GM08714 (cell line): ENCODE measurements around the gene UBA5.

Source experiments
- H3K4me3 ChIP-seq: fragments of 200-500 bp; sonication (Bioruptor generic); 2 replicates; pipeline ENCODE4 v1.5.1; 2014; ENCODE audit warnings: mild to moderate bottlenecking, low read length, inconsistent platforms
- ZNF274 ChIP-seq: IDR thresholded peaks from 2 replicates; pipeline ENCODE4 v1.6.1; 2012; ENCODE audit warnings: mild to moderate bottlenecking, low read depth, low read length

Gene UBA5

DNA sequence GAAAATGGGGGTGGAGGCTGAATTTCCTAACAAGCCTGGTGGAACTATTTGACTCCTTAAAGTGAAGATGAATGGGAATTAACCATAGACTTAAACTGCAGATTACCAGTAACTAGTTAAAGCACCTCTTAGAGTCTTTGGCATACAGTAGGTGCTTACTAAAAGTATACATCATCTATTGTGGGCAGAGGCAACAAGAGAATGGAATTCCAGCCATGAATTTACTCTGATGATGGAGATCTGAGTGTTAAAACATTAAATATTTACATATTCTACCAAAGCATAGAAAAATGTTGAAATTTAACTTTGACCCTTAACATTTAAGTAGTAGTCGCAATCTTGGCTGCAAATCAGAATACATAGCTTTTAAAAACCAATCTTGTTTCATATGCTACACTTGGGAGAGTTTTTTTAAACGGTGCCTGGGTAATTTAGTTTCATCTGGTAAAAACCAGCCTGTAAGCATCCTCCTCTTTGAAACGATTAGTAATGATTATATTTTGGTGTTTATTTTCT is 5.2 kb downstream of the UBA5 start:
- no peak overlapping the region for H3K4me3 ChIP-seq
- TF ChIP-seq ZNF274: no peak

DNA sequence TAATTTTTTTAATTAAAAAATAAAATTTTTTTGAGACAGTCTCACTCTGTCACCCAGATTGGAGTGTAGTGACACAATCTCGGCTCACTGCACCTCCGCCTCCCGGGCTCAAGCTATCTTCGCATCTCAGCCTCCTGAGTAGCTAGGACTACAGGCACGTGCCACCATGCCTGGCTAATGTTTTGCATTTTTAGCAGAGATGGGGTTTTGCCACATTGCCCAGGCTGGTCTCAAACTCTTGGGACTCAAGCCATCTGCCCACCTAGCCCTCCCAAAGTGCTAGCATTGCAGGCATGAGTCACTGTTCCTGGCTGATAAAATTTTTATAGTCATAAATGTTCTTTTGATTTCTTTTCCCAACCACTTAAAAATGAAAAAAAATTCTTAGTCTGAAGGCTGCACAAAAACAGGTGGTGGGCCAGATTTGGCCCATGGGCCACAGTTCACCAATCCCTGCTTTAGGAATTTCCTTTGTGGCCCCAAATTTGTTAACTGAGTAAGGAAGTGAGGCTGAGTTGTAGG is 9.2 kb downstream of the UBA5 start:
- no peak overlapping the region for H3K4me3 ChIP-seq
- no peak for TF ChIP-seq ZNF274

DNA sequence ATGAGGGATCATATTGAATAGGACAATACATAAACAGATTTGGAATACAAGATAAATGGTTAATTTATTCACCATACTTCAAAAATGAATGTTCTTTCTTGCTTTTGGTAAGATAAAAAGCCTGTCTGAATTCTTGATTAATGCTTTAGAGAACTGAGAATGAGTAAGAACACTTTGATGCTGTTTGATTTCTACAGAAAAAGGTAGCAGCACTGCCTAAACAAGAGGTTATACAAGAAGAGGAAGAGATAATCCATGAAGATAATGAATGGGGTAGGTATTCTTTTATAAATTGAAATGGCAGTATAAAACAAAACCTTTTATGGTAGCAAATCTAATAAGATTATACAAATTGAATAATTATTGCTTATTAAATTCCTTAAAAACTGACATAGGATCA is 15.3 kb downstream of the UBA5 start:
- no peak overlapping the region for H3K4me3 ChIP-seq
- TF ChIP-seq ZNF274: no peak

DNA sequence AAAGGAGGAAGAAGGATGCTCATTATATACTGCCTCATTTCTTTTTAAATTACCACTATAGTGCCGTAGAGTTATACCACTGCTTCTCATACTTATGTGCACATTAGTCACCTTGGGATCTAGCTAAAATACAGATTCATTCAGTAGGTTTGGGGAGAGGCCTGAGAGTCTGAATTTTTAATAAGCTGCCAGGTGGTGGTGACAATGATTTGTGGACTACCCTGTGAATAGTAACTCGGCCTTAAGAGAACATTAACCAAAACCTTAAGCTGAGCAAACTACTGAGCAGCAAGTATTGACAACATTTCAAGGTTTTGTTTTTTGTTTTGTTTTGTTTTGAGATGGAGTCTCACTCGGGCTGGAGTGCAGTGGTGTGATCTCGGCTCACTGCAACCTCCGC is 19.8 kb downstream of the UBA5 start:
- no peak overlapping the region for H3K4me3 ChIP-seq
- TF ChIP-seq ZNF274: no peak

DNA sequence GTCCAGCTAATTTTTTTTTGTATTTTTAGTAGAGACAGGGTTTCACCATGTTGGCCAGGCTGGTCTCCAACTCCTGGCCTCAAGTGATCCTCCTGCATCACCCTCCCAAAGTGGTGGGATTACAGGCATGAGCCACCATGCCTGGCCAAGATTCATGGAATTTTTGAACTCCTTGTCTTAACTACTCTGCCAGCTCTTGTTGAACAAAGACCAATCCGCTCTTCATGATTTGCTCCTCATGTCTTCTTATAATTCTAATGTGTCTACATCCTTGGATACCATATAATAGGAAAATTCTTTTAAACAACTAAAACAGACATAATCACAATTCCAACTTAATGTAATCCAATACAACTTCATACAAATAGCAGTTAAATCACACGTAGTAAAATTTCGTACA is 21.3 kb downstream of the UBA5 start:
- H3K4me3 ChIP-seq: no peak overlapping the region
- no peak for TF ChIP-seq ZNF274

DNA sequence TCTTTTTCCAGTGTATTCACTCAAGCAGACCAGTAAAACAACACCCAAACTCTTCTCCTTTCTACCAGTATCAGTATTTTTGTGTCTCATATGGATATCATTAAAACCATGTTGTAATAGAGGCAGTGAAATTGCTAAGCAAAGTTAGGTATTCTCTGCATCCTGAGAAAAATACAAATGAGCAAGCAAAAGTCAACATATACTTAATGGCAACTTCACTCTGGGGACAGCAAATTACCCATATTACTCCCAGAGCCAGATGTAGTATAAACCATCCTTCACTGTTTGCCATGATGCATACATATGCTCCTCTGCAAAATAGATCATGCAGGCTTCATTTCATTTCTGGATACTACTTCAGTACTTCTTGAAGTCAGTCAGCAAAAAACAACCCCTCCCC is 22.1 kb downstream of the UBA5 start:
- no peak for TF ChIP-seq ZNF274
- H3K4me3 ChIP-seq: no peak overlapping the region

DNA sequence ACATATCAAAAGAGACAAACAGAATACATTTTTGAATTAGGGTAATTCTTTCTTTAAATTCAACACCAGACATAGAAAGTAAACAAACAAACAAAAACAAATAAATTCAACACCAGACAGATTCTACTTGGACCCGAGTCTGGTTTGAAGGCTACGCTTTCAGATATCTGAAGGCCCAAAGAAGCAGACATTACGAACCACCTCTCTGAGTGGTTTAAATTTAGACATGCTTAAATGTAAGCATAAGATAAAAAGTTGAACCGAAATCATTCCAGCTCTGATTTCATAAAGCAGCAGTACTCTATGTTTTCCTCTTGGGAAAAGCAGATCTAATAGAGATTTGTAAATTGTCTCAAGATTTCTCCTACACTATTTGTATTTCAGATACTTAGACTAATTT is 29.9 kb downstream of the UBA5 start:
- TF ChIP-seq ZNF274: no peak
- no peak overlapping the region for H3K4me3 ChIP-seq

DNA sequence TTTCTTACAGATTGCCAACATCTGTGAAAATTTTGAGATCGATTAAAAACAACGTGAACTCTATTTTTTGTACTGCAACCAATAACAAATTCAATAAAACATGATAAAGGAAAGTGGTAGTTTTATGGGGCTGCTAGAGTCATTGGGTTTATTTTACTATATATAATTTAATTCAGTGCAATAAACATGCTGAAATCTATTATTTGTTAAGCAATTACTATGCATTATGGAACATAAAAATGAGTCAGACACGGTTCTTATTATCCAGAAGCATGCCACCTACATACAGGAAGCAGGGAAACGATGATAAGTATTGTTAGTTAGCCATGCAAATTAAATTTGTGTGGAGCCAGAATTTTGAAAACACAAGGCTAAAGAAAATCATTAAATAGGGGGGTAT is 34.9 kb downstream of the UBA5 start:
- no peak for TF ChIP-seq ZNF274
- no peak overlapping the region for H3K4me3 ChIP-seq

DNA sequence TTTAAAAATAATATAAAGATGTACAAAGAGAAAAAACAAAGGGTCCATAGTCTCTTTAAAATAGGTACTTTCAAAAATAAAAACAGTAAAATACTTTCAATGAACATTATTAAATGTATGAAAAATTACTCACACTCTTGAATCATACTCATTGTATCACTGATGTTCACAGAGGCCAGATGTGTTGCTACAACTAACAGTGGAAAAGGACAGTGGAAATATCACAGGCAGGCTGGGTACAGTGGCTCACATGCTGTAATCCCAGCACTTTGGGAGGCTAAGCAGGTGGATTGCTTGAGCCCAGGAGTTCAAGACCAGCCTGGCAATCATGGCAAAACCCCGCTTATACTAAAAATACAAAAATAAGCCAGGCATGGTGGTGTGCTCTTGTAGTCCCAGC is 35.3 kb downstream of the UBA5 start:
- TF ChIP-seq ZNF274: no peak

DNA sequence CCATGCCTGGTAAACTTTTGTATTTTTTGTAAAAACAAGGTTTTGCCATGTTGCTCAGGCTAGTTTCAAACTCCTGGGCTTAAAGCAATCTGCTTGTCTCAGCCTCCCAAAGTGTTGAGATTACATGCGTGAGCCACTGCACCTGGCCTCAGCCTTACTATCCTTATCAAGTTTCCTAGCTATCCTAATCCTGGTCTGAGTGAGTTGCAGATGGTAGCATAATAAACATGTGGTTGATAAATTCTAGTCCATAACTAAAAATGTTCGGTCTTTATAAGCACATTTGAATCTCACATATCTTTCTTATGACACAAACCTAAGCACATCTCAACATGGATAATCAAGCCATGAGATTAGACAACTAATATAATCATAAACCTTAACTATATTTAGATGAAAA is 43.6 kb downstream of the UBA5 start:
- no peak for TF ChIP-seq ZNF274
- no peak overlapping the region for H3K4me3 ChIP-seq

More for the DNA sequence above, 35.3 kb downstream of the UBA5 start:
- H3K4me3 ChIP-seq: no peak overlapping the region

DNA sequence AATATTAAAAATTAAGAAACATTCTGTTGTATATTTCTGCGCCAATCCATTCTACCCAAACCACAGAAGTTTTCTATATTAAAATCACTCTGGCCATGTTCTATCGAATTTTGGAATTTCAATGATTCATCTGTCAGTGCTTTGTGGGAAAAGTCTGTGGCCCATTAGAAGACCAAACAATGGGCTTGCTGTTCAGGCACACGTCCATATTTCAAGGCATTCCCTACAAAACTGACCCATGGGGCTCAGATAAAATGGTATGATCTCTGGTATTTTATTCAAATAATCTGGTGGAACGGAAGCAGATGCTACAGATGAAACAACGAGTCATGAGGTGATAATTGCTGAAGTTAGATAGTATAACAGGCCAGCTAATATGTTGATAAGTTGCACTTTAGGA is 49.6 kb downstream of the UBA5 start:
- no peak overlapping the region for H3K4me3 ChIP-seq
- TF ChIP-seq ZNF274: no peak

DNA sequence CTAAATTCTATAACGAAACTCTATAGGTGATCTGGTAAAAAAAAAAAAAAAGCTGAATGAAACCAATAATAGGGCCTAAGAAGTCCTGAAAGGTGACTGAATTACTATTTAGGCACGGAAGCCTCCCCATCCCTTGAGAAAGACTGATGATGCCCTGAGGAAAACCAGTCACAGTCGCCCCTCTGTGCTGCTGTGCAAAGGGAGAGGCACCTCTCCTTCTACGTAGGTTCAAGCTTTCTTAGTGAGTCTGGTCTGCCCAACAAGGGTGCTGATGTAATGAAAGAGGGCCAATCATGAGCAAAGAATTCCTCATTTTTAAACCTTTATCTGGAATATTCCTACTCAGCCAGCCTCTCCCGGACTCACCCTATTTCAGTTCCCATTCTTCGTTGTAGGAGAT is 50.2 kb downstream of the UBA5 start:
- H3K4me3 ChIP-seq: no peak overlapping the region
- TF ChIP-seq ZNF274: no peak

DNA sequence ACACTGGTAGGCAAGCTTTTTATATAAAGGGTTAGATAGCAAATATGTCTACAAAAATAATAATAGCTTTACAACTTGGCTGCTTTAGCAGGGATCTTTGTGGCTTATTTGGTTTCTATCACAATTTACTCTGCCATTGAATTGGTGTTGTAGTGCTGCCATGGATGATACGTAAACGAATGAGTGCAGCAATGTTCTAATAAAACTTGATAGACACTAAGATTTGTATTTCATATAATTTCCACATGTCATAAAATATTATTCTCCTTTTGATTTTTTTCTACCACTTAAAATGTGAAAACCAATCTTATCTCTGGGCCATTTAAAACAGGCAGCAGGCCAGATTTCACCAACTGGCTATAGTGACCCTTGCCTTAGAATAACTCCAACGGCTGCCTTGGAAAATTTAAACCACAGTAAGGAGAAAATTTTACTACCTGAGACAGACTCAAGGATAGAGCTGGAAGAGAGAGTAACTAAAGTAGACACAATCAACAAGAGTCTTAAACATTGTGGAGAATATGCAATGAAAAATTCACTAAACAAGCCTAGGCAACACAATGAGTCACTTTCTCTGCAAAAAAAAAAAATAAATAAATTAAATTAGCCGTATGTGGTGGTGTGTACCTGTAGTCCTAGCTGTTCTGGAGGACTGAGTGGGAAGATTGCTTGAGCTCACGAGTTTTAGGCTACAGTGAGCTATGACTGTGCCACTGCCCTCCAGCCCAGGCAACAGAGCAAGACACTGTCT is 54.0 kb downstream of the UBA5 start:
- no peak for TF ChIP-seq ZNF274
- no peak overlapping the region for H3K4me3 ChIP-seq

DNA sequence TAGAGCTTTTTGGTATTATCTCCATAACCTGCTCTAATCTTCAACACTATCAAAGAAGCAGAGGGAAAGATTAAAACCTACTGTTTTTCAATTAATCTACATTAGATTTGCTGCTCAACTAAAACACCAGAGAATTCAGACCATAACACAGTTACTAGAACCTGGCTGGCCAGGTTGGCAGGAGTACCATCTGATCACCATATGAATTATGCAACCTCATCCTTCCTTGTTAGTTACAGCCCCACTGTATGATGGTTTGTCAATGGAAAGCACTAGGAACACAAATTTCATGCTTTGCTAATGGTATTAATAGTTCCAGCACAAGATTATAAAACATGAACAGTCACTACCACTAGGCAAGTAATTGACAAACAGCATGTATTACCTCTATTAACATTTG is 56.2 kb downstream of the UBA5 start:
- H3K4me3 ChIP-seq: no peak overlapping the region
- TF ChIP-seq ZNF274: no peak

DNA sequence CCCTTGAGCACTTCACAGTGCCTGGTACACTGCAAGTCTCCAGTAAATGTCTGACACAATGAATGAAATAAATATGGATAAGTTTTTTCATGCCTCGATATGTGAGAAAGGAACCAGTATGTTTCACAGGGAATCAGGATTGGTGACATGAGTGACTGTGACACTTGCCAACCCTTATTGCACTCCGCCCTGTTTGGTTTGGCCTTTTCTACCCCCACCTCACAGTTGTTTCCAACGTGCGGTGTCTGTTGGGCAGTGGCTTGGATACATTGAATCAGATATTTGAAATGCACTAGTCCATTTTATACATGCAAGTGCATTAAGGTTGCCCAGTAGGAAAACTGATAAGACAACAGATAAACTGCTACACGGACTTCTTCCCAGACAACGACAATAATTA is 60.1 kb downstream of the UBA5 start:
- no peak for TF ChIP-seq ZNF274
- H3K4me3 ChIP-seq: no peak overlapping the region
